ENCODE results near the gene CXCL3. TPM values are rescaled to one million over a fixed set of nuclear protein-coding genes. Genes with fewer than 3 reads are reported as not detected.

The CXCL3 gene
- total RNA-seq, 2 donors from 2014 or later = 2.9 TPM

- no peak overlapping the region for H3K27ac ChIP-seq (ENCODE audit: low read depth, low read length)
- DNase-seq = no peak
- no peaks in the 10 kb centered on the region for H3K4me1 ChIP-seq (ENCODE audit: control insufficient read depth, insufficient read depth, low read length)
- Mint-ChIP-seq H3K27me3 (ENCODE audit: insufficient read depth) (no peaks in the 10 kb centered on the region), H3K27ac (no peak overlapping the region), H3K9me3 (no peaks in the 10 kb centered on the region), H3K36me3 (ENCODE audit: low read depth) (no peaks in the 10 kb centered on the region), H3K4me3 (no peak overlapping the region), H3K4me1 (no peaks in the 10 kb centered on the region)
- 100% methylated on average over 1 of the region's 1 CpG for WGBS, 2 experiments (ENCODE audit: insufficient coverage in 1 of 2, insufficient read length in 1 of 2)
- H3K9me3 ChIP-seq (ENCODE audit: control insufficient read depth, low read length) = no peaks in the 10 kb centered on the region
- no peak for TF ChIP-seq CTCF (conservative IDR thresholded peaks at IDR 0.05)
- H3K36me3 ChIP-seq (ENCODE audit: control insufficient read depth, insufficient read depth, low read length) = no peaks in the 10 kb centered on the region
- no peaks in the 10 kb centered on the region for H3K27me3 ChIP-seq (ENCODE audit: control insufficient read depth, insufficient read depth, low read length, poor library complexity, severe bottlenecking)
- H3K9ac ChIP-seq (ENCODE audit: extremely low read depth, low read length, poor library complexity, severe bottlenecking) = no peak overlapping the region
- no peak overlapping the region for H3K4me3 ChIP-seq (ENCODE audit: low read length)
Observed at GRCh38 chr4:74054483-74055047, 16.1 kb upstream of the CXCL3 start.

- Histone ChIP-seq H3K36me3 (ENCODE audit: control insufficient read depth, insufficient read depth, low read length) (no peaks in the 10 kb centered on the region), H3K27me3 (ENCODE audit: control insufficient read depth, insufficient read depth, low read length, poor library complexity, severe bottlenecking) (no peaks in the 10 kb centered on the region), H3K27ac (ENCODE audit: low read depth, low read length) (no peak overlapping the region), H3K4me1 (ENCODE audit: control insufficient read depth, insufficient read depth, low read length) (no peaks in the 10 kb centered on the region), H3K9me3 (ENCODE audit: control insufficient read depth, low read length) (peaks cover 10% of the 10 kb centered on the region), H3K9ac (ENCODE audit: extremely low read depth, low read length, poor library complexity, severe bottlenecking) (no peak overlapping the region), H3K4me3 (ENCODE audit: low read length) (no peak overlapping the region)
- Mint-ChIP-seq H3K27ac (no peak overlapping the region), H3K9me3 (peaks cover 9% of the 10 kb centered on the region), H3K36me3 (ENCODE audit: low read depth) (no peaks in the 10 kb centered on the region), H3K4me3 (no peak overlapping the region), H3K4me1 (no peaks in the 10 kb centered on the region), H3K27me3 (ENCODE audit: insufficient read depth) (no peaks in the 10 kb centered on the region)
- no peak for DNase-seq
- no peak for TF ChIP-seq CTCF (conservative IDR thresholded peaks at IDR 0.05)
- 75% methylated on average over 1 of the region's 1 CpG; no CpG with 5 or more reads in 1 of the 2 experiments for WGBS, 2 experiments (ENCODE audit: insufficient coverage in 1 of 2, insufficient read length in 1 of 2)
Observed at GRCh38 chr4:74047152-74047551, 8.7 kb upstream of the CXCL3 start.

DNA sequence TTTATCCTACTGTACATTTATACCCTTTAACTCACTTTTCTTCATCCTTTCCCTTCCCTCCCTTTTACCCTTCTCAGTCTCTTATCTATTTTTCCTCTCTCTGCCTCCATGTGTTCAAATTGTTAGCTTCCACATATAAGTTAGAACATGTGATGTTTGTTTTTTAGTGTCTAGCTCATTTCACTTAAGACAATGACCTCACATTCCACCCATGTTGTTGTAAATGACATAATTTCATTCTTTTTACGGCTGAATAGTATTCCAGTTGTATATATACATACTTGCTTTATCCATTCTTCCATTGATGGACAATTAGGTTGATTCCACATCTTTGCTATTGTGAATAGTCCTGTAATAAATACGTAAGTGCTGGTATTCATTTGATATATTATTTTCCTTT is 7.3 kb upstream of the CXCL3 start:
- peaks cover 10% of the 10 kb centered on the region for H3K9me3 ChIP-seq (ENCODE audit: control insufficient read depth, low read length)
- H3K4me1 Mint-ChIP-seq = peaks cover 3% of the 10 kb centered on the region
- no peak overlapping the region for H3K27ac ChIP-seq (ENCODE audit: low read depth, low read length)
- H3K36me3 Mint-ChIP-seq (ENCODE audit: low read depth) = no peaks in the 10 kb centered on the region
- no peaks in the 10 kb centered on the region for H3K27me3 Mint-ChIP-seq (ENCODE audit: insufficient read depth)
- H3K4me3 ChIP-seq (ENCODE audit: low read length) = no peak overlapping the region
- H3K27me3 ChIP-seq (ENCODE audit: control insufficient read depth, insufficient read depth, low read length, poor library complexity, severe bottlenecking) = no peaks in the 10 kb centered on the region
- no peak overlapping the region for H3K9ac ChIP-seq (ENCODE audit: extremely low read depth, low read length, poor library complexity, severe bottlenecking)
- no peak for DNase-seq
- H3K9me3 Mint-ChIP-seq = peaks cover 9% of the 10 kb centered on the region
- H3K36me3 ChIP-seq (ENCODE audit: control insufficient read depth, insufficient read depth, low read length) = no peaks in the 10 kb centered on the region
- 96 to 100% methylated on average over 1 to 2 of the region's 2 CpGs for WGBS, 2 experiments (ENCODE audit: insufficient coverage in 1 of 2, insufficient read length in 1 of 2)
- no peak for TF ChIP-seq CTCF (conservative IDR thresholded peaks at IDR 0.05)
- H3K27ac Mint-ChIP-seq = no peak overlapping the region
- peaks cover 3% of the 10 kb centered on the region for H3K4me1 ChIP-seq (ENCODE audit: control insufficient read depth, insufficient read depth, low read length)
- no peak overlapping the region for H3K4me3 Mint-ChIP-seq
